Measurements from ENCODE around the gene MICOS13.
A peak's percentile ranks its signal among the peaks of the same experiment; 100 is the strongest.

MICOS13 gene

GRCh38 chr19:5684694-5685430 is 4.5 kb upstream of the MICOS13 start:
- no peak for TF ChIP-seq CTCF (IDR thresholded peaks at IDR 0.05; ENCODE audit: insufficient read depth, low read depth, low read length, missing control alignments)
- no peak overlapping the region for H3K4me3 ChIP-seq (ENCODE audit: low read depth, low read length)
- DNase-seq (ENCODE audit: low read depth), result no peak

DNA sequence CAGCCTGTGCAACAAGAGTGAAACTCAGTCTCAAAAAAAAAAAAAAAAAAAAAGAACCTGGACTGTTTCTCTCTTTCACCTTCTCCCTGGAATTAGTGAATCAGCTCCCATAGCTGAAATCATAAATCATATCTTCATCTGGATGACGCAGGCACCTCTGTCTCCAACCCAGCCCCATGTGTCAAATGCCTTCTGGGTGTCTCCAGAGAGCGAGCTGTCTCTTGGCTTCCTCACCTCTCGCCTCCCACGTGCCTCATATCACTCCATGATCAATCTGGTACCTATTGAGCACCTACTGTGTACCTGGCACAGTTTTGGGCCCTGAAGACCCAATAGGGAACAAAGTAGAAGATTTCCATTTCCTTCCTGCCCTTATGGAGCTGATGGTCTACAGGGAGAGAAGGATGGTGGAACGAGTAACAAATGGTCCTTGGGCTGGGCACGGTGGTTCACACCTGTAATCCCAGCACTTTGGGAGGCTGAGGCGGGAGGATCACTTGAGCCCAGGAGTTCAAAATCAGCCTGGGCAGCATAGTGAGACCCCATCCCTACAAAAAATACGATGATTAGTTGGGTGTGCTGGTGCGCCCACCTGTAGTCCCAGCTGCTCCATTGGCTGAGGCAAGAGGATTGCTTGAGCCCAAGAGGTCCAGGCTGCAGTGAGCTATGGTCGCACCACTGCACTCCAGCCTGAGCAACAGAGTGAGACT is 3.0 kb upstream of the MICOS13 start:
- no peak overlapping the region for H3K4me3 ChIP-seq (ENCODE audit: low read depth, low read length)

DNA sequence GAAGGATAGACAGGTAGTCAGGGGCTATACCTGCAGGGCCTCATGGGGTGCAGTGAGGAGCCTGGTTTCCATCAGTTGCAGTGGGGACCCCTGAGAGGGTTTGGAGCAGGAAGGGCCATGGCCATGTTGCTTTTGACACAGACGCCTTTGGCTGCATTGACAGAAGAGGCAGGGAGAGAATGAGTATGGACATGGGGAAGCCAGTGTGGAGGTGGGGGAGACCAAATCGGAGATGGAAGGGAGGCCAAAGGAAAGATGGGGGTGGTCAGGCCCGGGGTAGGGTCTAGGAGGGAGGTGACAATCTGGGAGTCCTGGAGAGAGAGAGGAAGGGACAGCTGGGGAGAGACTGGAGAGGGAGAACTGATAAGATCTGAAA is 1.8 kb upstream of the MICOS13 start:
- TF ChIP-seq CTCF (IDR thresholded peaks at IDR 0.05; ENCODE audit: insufficient read depth, low read depth, low read length, missing control alignments), result no peak
- DNase-seq (ENCODE audit: low read depth), result no peak
- no peak overlapping the region for H3K4me3 ChIP-seq (ENCODE audit: low read depth, low read length)

More for the DNA sequence above, 3.0 kb upstream of the MICOS13 start:
- TF ChIP-seq CTCF (IDR thresholded peaks at IDR 0.05; ENCODE audit: insufficient read depth, low read depth, low read length, missing control alignments), result no peak
- DNase-seq (ENCODE audit: low read depth), result no peak

DNA sequence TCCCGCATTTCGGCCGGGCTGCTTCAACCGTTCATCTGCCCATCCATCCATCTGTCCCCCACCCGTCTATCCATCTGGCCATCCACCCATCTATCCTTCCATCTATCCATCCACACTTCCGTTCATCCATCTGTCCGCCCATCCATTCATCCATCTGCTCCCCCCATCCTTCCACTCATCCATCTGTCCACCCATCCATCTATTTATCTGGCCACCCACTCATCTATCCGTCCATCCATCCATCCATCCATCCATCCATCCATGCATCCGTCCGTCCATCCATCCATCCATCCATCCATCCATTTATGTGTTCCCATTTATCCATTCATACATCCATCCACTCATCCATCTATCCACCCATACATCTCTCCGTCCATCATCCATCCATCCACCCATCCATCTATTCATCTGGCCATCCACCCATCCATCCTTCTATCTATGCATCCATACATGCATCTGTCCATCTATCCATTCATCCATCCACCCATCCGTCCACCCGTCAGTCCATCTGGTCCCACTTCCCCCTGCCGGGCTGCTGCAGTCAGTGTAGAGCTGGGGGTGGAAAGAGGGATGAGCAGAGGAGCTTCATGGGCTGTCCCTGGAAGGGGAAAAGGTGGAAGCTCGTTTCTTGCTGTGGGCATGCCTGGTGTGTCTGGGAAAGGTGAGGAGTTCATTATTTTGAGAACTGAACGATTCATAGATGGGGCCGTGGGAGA is 1.2 kb upstream of the MICOS13 start:
- TF ChIP-seq CTCF (IDR thresholded peaks at IDR 0.05; ENCODE audit: insufficient read depth, low read depth, low read length, missing control alignments), result no peak
- no peak for DNase-seq (ENCODE audit: low read depth)
- H3K4me3 ChIP-seq (ENCODE audit: low read depth, low read length), result peak overlapping the region; percentile 75; the same call in 1 of the 2 replicates

DNA sequence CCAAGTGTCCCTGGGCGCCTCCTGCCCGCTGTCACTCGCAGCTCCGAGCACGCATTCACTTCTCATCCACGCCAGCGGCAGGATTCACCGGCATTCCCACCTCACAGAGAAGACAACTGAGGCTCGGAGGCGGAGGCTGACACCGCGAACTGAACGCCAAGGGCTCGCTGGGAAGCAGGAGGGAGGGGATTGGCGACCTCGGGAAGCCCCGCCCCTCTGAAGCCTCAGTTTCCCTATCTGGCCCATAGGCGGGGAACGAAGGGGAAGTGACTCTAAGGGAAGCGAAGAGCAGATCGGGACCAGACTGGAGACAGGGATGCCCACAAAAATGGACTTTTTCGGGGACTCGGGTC is 256 bp downstream of the MICOS13 start:
- no peak for DNase-seq (ENCODE audit: low read depth)
- no peak for TF ChIP-seq CTCF (IDR thresholded peaks at IDR 0.05; ENCODE audit: insufficient read depth, low read depth, low read length, missing control alignments)
- H3K4me3 ChIP-seq (ENCODE audit: low read depth, low read length), result peak overlapping the region; percentile 75

GRCh38 chr19:5679289-5680083 is 830 bp downstream of the MICOS13 start:
- DNase-seq (ENCODE audit: low read depth), result no peak
- H3K4me3 ChIP-seq (ENCODE audit: low read depth, low read length), result peak overlapping the region; percentile 75
- TF ChIP-seq CTCF (IDR thresholded peaks at IDR 0.05; ENCODE audit: insufficient read depth, low read depth, low read length, missing control alignments), result no peak
